DMS153 treated with DMSO at 0.1 percent for 48 hours (cell line): ENCODE data around the gene WRNIP1.

ENCODE experiments used
- DNase-seq: peaks from one replicate; lab custom pipeline; 2025; ENCODE audit not compliant: unreplicated experiment; lab: John Stamatoyannopoulos, UW

The WRNIP1 gene

DNA sequence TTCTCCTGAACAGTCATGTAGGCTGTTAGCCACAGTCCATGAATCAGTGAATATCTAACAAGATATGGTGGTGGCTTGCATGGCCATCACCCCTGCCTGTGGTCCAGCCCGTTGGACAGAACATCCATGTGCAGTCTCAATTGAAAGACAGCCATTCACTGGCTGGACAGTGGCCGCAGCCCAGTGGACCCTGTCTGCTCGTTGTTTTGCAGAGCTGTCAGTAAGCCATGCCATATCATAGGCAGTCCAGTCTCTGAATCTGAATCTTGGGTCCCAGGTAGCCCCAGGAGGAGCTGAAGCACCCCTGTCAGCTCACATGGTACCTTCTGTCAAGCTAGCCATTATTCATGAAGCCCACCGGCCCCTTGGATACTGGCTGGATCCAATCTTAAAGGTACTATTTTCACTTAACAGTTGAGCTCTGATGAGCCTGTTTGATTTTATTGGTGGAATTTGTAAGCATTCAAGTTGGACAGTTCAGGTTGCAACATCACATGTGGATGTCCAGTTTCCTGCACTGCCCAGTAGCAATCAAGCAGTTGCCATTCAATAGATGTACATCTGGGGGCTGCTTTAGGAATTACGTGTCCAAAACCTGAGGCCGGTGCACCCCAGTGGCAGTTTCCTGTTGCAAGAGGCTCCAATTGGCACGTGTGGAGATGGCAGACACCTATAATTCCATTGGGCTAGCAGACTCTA, 38.7 kb downstream of the WRNIP1 start:
- no peak for DNase-seq

DNA sequence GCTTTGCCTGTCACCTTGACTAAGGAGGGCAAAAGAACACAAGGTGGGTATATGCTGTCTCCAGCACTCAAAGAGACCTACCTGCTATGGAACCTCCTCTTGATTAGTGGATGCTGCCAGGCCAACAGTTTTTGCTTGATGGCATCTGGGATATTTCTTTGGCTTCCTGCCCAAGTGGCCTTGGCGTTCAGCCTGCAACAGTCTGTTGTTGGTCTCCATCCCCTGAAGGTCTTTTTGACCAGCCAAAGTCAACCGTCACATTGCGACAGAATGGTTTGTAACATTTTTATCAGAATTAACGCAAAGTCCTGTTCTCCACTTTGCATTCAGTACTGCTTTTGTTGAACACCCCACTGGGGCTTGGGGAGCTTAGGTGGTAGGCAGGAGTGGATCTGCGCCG, 39.3 kb downstream of the WRNIP1 start:
- DNase-seq, result no peak

DNA sequence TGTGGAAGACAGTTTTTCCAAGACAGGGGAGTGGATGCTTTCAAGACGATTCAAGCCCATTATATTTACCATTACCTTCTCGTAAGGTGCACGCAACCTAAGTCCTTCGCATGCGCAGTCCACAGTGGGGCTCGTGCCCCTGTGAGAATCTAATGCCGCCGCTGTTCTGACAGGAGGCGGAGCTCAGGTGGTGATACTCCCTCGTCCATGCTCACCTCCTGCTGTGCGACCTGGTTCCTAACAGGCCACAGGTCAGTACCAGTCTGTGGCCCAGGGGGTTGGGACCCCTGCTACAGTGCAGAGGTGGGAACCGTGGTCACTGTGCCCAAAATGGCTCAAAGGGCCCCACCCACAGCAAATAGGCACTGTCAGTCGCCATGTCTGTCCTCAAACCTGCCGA, 39.8 kb downstream of the WRNIP1 start:
- DNase-seq, result no peak

DNA sequence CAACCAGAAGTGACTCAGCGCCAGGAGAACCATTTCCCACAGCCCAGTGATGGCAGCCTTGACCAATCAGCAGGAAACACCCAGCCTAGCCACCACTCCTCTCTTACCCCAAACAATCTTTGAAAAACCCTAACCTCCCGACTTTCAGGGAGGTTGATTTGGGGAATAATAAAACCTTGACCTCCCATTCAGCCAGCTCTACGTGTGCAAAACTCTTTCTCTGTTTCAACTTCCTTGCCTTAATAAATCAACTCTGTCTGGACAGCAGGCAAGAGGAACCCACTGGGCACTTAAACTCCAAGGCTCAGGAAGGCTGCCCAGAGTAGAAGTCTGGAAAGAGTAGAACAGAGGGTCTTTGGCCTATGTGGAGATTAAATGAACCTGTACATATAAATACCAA, 41.5 kb downstream of the WRNIP1 start:
- DNase-seq, result no peak

DNA sequence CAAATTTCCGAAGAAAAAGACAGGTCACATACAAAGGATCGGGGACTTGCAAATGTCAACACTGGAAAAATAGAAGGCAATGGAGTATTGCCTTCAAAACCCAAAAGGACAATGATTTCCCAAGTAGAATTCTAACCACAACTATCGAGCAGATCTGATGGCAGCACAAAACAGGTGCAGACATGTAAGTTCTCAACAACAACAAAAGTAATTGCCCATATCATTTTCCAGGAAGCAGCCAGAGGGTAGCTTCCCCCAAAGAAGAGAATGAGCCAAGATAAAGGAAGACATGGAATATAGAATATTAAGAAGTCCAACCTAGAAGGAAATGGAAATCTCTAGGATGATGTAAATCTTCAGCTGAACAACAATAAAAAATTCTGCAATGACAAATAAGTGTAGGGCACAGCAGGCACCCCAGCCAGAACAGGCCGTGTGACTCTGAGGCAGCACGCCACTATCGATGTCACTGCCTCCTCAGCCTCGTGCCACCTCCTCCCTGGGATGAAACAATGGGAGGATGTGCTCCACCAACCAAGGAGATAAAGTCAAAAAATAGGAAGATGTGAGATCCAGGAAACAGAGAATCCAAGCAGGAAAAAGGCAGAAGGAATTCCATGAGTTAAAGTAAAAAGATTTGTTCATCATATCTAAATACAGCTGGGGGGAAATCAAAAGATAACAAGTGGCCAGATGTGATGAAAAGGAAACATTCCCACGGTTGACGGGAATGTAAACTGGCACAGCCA, 42.3 kb downstream of the WRNIP1 start:
- DNase-seq, result no peak

DNA sequence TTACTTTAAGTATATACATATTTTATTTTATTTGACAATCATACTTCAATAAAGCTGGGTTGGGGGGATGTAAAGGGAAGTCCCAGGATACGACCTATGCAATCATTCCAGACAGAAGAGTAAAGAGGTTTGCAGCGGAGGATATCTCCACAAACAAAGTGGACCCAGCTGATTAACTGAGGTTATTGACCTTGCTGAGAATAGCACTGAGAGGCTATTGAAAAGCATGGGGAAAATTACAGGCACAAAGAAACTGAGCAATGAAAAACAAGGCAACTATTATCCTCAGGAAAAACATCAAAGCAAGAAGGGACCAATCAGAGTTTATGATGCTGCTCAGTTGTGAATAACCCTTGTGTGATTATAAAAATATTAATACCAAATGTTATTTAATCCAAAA, 43.8 kb downstream of the WRNIP1 start:
- no peak for DNase-seq

DNA sequence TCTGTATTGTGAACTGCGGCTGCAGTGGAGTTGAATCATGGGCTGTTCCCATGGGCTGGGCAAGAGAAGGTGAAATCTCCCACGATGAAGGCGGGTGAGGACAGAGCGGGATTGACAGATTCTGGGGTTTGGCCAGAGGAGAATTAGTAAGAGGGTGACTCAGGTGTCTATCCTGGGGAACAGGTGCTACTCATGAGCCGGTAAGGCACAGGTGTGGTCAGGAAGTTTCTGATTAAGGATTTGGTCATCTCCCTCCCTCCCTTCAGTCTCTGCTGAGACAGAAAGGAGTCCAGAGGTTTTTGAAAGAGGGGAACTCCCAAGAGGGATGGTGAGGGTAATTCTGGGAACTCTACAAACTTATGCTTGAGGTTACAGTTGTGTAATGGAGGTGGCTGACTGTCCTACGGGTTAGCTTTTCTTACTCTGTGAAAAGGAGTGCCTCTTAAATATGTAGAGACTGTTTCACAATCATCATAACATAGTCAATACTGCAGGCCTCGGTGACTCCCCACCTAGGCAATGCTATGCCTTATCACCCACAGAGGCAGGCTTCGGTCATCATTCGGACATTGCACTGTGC, 45.0 kb downstream of the WRNIP1 start:
- DNase-seq, result no peak

DNA sequence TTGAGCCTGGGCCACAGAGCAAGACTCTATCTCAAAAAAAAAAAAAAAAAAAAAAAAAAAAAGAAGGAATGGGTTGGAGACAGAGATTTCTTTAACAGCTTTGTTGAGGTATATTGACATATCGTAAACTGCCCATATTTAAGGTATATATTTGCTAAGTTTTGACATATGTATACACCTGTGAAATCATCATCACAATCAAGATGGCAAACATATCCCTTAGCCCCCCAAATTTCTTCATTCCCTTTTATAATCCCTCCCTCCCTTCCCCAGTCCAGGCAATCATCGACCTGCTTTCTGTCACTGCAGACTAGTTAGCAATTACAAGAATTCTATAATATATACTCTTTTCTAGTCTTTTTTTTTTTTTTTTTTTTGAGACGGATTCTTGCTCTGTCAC, 47.5 kb downstream of the WRNIP1 start:
- no peak for DNase-seq

DNA sequence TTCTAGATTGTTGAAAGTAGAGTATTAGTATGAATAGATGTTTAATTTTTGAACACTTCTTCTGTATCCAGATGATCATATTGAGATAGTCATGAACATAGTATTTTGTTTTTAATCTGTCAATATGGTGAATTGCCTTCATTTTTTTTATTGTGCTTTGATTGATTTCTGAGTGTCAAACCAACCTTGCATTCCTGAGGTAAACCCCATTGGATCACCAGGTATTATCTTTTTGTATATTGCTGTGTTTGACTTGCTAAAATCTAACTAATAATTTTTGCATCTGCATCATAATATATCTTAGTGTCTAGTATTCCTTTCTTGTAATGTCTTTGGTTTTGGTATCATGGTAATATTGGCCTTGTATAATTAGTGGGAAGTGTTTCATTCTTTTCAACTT, 51.0 kb downstream of the WRNIP1 start:
- no peak for DNase-seq

DNA sequence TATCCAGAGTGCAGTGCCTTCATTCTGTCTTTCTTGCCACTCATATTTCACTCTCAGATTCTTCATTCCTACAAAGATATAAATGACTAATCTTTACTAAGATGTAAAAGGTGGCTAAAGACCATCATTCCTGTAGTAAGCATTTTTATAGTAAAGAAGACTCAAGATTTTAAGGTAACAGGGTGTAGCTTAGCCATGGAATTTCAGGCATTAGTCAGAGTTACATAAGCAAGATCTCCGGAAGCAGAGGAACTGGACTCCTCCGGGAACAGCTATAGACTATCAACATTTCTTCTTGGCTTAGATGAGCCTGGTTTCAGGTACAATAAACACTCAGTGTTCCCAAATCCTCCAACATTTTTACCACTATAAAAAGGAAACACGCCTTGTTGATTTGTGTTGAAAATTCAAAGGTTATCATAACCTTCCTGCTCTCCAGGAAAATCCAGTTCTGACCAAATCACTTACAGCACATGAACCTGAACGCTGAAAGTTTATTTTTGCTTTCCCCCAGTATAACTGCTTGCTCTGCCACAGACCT, 52.8 kb downstream of the WRNIP1 start:
- DNase-seq, result no peak

DNA sequence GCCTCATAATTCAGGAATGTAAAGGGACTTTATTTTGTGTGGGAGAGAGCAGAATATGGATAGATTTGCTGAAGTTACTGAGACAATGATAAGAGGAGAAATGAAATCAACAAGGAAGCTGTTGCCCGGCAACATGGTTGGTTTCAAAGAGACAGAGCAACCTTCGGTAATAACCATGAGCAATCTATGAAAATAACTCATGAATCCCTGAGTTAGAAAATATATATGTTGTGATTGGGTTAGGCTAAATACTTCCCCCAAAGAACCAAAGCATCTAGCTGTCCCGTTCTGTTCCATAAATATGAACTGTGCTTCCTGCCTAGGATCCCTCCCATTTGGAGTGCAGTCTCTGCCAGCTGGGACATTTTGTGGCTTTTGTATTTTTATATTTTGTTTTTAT, 53.4 kb downstream of the WRNIP1 start:
- DNase-seq, result no peak

DNA sequence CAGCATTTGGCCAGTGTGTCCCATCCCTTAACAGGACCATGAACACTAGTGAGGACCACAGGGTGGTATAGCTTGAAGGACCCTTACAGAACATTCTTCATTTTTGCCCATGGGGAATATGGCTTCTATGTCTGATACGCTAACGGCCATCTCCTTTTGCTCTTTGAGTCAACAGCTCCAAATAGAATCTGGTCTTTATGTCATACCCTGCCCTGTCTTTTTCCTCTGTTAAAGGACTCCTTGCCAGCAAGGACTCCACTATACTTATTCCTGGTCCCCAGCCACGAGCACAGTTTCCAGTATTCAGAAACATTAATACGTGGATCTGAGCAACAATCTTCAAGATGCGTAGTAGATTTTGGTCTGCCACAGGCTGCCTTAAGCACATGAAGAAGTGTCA, 53.9 kb downstream of the WRNIP1 start:
- DNase-seq, result no peak

DNA sequence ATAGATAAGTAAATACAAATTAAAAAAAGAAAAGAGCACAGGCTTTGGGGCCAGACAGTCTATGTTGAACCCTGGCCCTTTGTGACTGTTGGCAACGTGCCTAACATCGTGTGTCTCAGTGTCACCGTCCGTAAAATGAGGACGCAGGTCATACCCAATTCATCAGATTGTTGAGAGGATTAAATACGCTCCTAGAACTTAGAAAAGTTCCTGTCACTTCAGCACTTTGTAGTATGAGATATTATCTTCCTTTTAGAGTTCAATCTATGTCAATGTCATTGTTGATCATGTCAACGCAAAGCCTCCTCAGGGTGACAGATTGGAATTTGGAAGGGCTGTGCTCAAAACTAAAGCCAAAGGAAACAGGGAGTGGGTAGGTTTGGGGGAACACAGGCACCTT, 54.8 kb downstream of the WRNIP1 start:
- no peak for DNase-seq

DNA sequence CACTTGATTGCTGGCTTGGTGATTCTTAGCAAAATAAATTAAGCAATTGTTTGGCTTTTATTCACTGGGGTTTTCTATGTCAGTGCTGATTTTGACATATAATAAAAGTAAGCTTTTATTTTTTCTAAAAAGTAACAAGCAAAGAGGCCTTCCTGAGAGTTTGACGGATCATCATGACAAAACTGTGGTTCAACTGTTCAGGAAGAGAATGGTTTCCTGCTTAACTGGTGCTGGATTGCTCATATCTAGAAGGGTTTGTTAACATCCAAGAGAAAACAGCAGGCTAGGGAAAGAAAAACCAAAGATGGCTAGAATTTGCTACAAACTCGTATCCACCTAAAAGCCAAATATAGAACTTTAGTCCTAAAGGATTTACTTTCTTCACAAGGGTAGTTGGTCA, 55.2 kb downstream of the WRNIP1 start:
- DNase-seq, result no peak

DNA sequence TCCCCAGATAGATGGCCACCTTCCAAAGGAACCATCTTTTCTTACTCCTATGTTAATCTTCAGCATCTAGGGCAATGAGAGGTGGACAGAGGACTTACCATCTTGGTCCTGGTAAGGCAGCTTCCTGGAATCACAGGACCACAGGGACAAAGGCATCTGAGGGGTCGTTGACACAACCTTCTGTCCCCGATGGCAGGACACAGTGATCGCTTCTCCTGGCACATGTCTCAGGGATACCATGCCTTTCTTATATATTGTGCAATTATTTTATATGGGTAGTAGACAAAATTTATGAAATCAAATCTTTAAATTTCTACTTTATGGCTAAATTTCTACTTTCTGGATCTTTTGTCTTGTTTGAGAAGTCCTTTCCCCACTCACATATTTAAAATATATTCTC, 56.4 kb downstream of the WRNIP1 start:
- DNase-seq, result no peak

DNA sequence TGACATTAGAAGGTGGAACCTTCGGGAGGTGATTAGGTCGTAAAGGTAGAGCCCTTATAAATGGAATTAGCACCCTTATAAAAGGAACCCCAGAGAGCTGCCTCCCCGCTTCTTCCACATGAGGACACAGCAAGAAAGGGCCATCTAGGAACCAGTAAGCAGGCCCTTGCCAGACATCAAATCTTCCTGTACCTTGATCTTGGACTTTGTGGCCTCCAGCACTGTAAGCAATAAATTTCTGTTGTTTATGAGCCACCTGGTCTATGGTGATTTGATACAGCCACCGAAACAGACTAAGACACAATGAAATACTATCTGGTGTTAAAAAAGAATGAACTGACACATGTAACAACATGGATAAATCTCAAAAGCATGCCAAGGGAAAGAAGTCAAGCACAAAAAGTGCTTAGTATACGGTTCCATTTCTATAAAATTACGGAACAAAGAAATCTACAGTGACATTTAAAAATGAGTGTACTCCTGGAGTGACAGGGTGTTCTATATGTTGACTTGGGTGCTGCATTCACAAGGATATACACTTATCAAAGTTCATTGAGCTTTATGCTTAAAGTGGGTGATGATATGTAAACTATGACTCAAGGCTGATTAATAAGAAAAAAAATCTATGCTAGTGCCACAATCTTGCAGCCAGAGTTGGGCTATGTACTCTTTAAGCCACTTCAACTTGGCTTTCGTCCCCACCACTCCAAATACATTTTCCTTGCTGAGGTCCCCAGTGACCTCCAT, 58.1 kb downstream of the WRNIP1 start:
- DNase-seq, result no peak

DNA sequence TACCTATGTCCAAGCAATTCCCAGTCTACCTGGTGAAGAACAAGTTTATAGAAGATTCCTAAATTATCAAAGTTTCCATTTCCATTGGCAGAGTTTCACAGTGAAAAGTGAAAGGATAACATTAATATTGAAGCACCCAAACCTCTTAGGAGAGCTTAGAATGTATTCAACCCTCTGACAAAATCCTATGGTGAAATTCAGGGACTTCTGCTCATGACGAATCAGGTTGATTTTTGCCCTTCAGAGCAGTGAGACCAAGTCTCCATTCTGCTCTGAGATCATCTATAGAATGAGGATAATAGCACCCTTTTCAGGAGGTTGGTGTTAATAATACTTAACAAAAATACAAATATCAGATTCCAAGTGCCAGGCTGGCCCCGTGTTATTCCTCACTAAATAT, 60.9 kb downstream of the WRNIP1 start:
- DNase-seq, result no peak

DNA sequence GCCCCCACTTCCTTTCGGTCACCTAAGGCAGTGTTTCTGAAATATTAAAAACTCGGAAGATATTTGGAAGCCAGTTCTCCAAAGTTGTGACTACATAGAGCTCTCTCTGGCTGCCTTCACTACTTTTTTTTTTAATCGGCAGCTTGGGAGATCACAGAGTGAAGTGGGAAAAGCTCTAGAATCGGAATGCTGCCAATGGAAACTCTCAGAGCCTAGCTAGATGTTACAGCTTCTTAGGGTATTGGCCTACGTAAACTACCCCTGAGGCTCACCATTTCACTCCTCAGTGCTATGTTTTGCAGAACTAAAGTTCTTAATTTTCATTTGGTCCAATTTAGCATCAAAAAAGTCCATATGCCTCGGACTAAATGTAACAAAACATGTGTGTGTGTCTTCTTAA, 61.9 kb downstream of the WRNIP1 start:
- DNase-seq, result no peak

DNA sequence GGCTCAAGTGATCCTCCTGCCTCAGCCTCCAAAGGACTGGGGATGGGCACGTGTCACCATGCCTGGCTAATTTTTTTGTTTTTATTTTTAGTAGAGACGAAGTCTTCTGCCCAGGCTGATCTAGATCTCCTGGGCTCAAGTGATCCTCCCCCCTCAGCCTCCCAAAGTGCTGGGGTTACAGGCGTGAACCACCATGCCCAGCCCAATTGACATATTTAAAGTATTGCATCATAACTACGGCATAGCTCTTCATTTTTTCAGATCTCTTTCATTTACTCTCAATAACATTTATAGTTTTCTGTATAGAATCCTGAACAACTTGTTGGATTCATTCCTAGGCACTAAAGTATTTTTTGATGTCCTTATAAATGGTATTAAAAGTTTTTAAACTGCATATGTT, 63.4 kb downstream of the WRNIP1 start:
- no peak for DNase-seq

DNA sequence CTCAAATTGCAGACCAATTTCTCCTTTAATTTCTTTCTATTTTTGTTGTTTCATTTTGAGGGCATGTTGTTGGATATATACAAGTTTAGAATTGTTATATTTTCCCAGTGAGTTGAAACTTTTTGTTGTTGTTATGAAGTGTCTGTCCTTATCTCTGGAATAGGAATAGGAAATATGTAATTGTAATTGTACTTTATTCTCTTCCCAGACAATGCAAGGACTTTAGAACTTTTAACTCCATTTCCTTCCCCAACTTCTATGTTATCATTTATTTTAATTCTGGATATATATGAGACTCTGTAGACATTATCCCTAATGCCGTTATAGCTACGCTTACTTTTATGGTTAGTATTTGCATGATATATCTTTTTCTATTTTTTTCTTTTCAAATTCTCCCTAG, 64.1 kb downstream of the WRNIP1 start:
- DNase-seq, result no peak

DNA sequence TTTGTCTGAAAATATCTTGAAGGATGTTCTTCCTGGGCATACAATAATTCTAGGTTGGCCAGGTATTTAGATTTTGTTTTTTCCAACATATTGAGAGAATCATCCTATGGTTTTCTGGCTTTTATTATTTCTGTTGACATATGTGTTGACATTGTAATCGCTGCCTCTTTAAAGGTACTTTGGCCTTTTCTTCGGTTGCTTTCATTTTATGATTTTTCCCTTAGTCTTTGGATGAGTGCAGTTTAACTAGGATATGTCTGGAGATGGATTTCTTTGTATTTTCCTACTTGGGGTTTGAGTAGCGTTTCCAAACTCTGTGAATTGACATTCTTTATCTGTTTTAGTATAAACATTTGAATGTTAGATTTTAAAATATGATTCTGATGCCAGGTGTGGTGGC, 65.0 kb downstream of the WRNIP1 start:
- DNase-seq, result no peak

DNA sequence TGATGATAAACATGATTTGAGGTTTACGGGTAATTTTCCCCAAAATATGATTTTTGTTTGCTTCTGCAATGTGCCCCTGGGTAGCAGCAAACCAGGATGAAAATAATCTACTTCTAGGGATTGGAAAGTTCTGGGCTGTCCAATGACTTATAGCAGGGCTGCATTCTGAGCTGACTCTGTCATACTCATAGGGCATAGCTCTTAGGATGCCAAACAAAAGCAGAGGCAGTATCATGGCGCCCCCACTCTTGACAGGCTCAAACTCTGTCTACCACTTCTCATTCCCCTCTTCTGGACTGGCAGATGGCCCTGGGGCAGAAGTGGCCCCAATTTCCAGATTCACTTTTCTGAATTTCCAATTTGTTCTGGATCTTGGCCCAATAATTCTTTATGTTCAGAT, 66.2 kb downstream of the WRNIP1 start:
- DNase-seq, result no peak
